Measurements from ENCODE around the gene PDE3B. TPM values are rescaled to one million over a fixed set of nuclear protein-coding genes. Genes with fewer than 3 reads are reported as not detected.
A peak's percentile ranks its signal among the peaks of the same experiment; 100 is the strongest.
"Not testable (repeated sequence)": the region's sequence is repeated elsewhere in the genome, so short reads cannot be mapped to it uniquely, and the experiment has no call there.

Gene PDE3B
- total RNA-seq, 4 donors from 2014 or later, result 14.0 to 30.5 (median 18.0) TPM

GRCh38 chr11:14623036-14623435 is 20.6 kb upstream of the PDE3B start:
- H3K27me3 ChIP-seq, result no peaks in the 10 kb centered on the region
- peaks cover 0 to 9% (median 0%) of the 10 kb centered on the region in 4 donors for H3K4me1 ChIP-seq
- no peaks in the 10 kb centered on the region for H3K9me3 ChIP-seq
- TF ChIP-seq POLR2A (IDR thresholded peaks at IDR 0.05), result no peak
- TF ChIP-seq CTCF (IDR thresholded peaks at IDR 0.05), result no peak
- H3K4me3 ChIP-seq, result no peak overlapping the region
- no peak overlapping the region for H3K27ac ChIP-seq
- H3K36me3 ChIP-seq, result no peaks in the 10 kb centered on the region
- no peak for DNase-seq

- Histone ChIP-seq H3K4me1 (peaks cover 0 to 9% (median 0%) of the 10 kb centered on the region in 4 donors), H3K9me3 (no peaks in the 10 kb centered on the region), H3K4me3 (no peak overlapping the region), H3K27ac (peak overlapping the region in 1 of 4 donors; percentile 10), H3K27me3 (no peaks in the 10 kb centered on the region), H3K36me3 (no peaks in the 10 kb centered on the region)
- DNase-seq, result no peak
- TF ChIP-seq CTCF (IDR thresholded peaks at IDR 0.05), result no peak
Observed at GRCh38 chr11:14625586-14626205, 17.9 kb upstream of the PDE3B start.

GRCh38 chr11:14626650-14627049 is 17.0 kb upstream of the PDE3B start:
- Histone ChIP-seq H3K36me3 (no peaks in the 10 kb centered on the region), H3K4me3 (no peak overlapping the region), H3K27me3 (no peaks in the 10 kb centered on the region), H3K4me1 (peaks cover 0 to 9% (median 0%) of the 10 kb centered on the region in 4 donors), H3K9me3 (no peaks in the 10 kb centered on the region), H3K27ac (no peak overlapping the region)
- DNase-seq, result no peak
- no peak for TF ChIP-seq CTCF (IDR thresholded peaks at IDR 0.05)

- DNase-seq, result peak in 2 of 3 donors; percentile 32 to 64
- not testable (repeated sequence) for H3K4me1 ChIP-seq, H3K36me3 ChIP-seq, H3K4me3 ChIP-seq, H3K27me3 ChIP-seq, H3K27ac ChIP-seq, H3K9me3 ChIP-seq
Observed at GRCh38 chr11:14633506-14634224, 9.9 kb upstream of the PDE3B start.

GRCh38 chr11:14634813-14635212 is 8.8 kb upstream of the PDE3B start:
- no peak for DNase-seq
- Histone ChIP-seq H3K4me1 (peaks cover 0 to 6% (median 0%) of the 10 kb centered on the region in 4 donors), H3K9me3 (no peaks in the 10 kb centered on the region), H3K4me3 (no peak overlapping the region), H3K27ac (no peak overlapping the region), H3K36me3 (no peaks in the 10 kb centered on the region), H3K27me3 (no peaks in the 10 kb centered on the region)
- TF ChIP-seq CTCF (IDR thresholded peaks at IDR 0.05) (no peak), POLR2A (IDR thresholded peaks at IDR 0.05) (no peak)

GRCh38 chr11:14635546-14635945 is 8.1 kb upstream of the PDE3B start:
- Histone ChIP-seq H3K27me3 (no peaks in the 10 kb centered on the region), H3K4me3 (no peak overlapping the region), H3K27ac (no peak overlapping the region), H3K4me1 (peaks cover 0 to 6% (median 0%) of the 10 kb centered on the region in 4 donors), H3K9me3 (no peaks in the 10 kb centered on the region), H3K36me3 (no peaks in the 10 kb centered on the region)
- TF ChIP-seq POLR2A (IDR thresholded peaks at IDR 0.05), result no peak
- no peak for TF ChIP-seq CTCF (IDR thresholded peaks at IDR 0.05)
- no peak for DNase-seq
